Measurements from ENCODE around the gene COL24A1. TPM values are rescaled to one million over a fixed set of nuclear protein-coding genes. Genes with fewer than 3 reads are reported as not detected.

COL24A1 gene
- total and polyA plus RNA-seq, 2 of the 8 experiments (the other 6 are each of a cell fraction or from before 2014, with no cell fraction given): 0.23 to 1.1 TPM

DNA sequence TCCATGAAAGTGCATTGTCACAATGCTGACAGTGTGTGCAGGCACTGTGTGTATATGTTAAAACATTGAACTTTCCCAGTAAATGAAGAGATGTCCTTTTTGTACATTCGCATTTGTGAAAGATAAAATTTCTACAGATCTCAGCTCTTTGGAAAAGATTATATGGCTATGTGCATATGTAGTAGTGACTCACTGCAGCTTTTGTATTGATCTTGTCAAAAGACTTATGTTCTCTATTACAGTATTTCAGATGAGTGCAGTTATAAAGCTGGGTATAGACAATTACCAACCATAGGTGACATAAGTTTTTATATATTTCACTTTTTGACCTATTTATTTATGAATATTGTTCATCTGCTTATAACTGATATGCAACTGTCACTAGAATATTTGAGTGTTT lies 212.6 kb downstream of the COL24A1 start (continued):
- no peak for TF ChIP-seq GABPA (IDR thresholded peaks at IDR 0.05; ENCODE audit: borderline replicate concordance, insufficient read depth, low read length)
- no peak for TF ChIP-seq EGR1 (IDR thresholded peaks at IDR 0.05; ENCODE audit: borderline replicate concordance, low read depth, low read length)
- TF ChIP-seq SP4 (IDR thresholded peaks at IDR 0.05; ENCODE audit: low read length): no peak
- no peak for TF ChIP-seq HDAC6 (IDR thresholded peaks at IDR 0.05; ENCODE audit: low read depth, low read length)
- TF ChIP-seq KDM4A (IDR thresholded peaks at IDR 0.05; ENCODE audit: low read depth, low read length, severe bottlenecking): no peak
- no peak for TF ChIP-seq YY1 (IDR thresholded peaks at IDR 0.05; ENCODE audit: low read depth, low read length)

All from H1 (cell line).